ENCODE results near the gene TBCCD1.

Gene TBCCD1, protein sequence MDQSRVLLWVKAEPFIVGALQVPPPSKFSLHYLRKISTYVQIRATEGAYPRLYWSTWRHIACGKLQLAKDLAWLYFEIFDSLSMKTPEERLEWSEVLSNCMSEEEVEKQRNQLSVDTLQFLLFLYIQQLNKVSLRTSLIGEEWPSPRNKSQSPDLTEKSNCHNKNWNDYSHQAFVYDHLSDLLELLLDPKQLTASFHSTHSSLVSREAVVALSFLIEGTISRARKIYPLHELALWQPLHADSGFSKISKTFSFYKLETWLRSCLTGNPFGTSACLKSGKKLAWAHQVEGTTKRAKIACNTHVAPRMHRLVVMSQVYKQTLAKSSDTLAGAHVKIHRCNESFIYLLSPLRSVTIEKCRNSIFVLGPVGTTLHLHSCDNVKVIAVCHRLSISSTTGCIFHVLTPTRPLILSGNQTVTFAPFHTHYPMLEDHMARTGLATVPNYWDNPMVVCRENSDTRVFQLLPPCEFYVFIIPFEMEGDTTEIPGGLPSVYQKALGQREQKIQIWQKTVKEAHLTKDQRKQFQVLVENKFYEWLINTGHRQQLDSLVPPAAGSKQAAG

DNA sequence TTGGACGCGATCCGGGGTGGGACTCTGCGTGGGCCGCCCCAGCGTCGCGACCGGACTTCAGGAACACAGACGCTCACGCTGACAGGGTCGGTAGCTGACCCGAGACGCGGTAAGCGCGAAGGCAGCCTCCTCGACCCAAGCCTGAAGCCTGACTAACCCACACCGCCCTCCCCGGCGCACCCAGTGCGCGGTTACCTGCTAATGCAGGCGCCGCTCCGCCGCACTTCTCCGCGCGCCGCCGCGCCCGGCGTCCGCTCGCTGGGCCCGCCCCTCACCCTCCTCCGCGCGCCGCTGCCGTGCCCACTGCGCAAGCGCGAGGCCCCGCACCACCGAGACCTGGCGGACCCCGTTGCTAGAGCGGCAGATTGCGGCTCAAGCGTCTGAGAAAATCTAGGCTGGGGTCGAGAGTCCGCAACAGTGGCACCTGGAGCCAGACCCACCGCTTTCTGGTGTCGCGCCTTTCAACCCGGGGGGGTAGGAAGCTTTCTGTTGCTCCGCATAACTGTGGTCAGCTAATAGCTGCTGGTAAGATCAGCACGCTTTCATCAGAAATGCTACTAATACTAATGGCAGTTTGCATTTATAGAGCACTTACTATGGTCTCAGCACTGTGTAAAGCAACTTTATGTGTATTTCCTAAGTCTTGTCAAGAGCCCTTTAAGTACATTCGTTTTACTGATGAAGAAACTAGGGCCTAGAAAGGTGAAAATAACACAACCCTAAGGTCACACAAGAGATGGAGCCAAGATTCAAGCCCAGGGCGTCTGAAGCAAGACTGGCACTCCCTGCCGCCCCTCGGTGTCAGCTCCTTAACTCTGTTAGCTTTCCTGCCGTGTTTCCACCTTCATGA lies at the start of gene TBCCD1:
TBCCD1 (minus strand) TSS at position 268 of the 850 bp plus-strand sequence. CDS start 3,010 bp downstream, outside the sequence.
- Histone ChIP-seq H3K36me3 (ENCODE audit: insufficient read depth) (no peaks in the 10 kb centered on the region), H2AFZ (ENCODE audit: low read depth) (peak within 1 kb of the TSS; percentile 88), H3K79me2 (ENCODE audit: insufficient read depth, low read depth) (peaks cover 29% of the 10 kb centered on the region), H3K27me3 (ENCODE audit: insufficient read depth, low read depth) (no peaks in the 10 kb centered on the region), H3K9ac (peak within 1 kb of the TSS; percentile 74), H3K4me1 (ENCODE audit: low read depth, poor library complexity, severe bottlenecking) (peaks cover 30% of the 10 kb centered on the region), H3K4me2 (peak within 1 kb of the TSS; percentile 98), H4K20me1 (ENCODE audit: insufficient read depth) (no peaks in the 10 kb centered on the region), H3K4me3 (IDR thresholded peaks at IDR 0.05; ENCODE audit: insufficient read depth, low read depth, low read length) (peak within 1 kb of the TSS; percentile 63), H3K27ac (peak within 1 kb of the TSS; percentile 73)
- no peak for TF ChIP-seq CTCF (conservative IDR thresholded peaks at IDR 0.05; ENCODE audit: low read depth, low read length)

DNA sequence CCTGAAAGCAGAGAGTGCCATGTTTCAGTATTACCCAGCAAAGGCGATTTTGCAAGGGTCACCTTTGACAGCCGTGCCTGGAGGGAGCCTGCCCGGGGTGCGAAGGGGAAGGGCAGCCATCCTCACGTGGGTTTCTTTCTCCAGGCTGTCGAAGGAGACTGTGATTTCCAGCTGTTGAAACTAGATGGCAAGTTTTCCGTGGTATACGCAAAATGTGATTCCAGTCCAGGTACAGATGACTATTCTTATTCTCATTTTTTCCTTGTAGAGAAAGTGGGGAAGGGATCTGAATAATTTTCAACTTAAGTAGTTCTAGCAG lies 49.1 kb upstream of the TBCCD1 start:
- H3K4me1 ChIP-seq (ENCODE audit: low read depth, poor library complexity, severe bottlenecking): peaks cover 13% of the 10 kb centered on the region
- no peak for TF ChIP-seq CTCF (conservative IDR thresholded peaks at IDR 0.05; ENCODE audit: low read depth, low read length)
- peak overlapping the region; percentile 70; the same call in 1 of the 2 replicates for H2AFZ ChIP-seq (ENCODE audit: low read depth)
- H3K79me2 ChIP-seq (ENCODE audit: insufficient read depth, low read depth): no peaks in the 10 kb centered on the region
- H3K4me2 ChIP-seq: no peak overlapping the region
- H3K36me3 ChIP-seq (ENCODE audit: insufficient read depth): no peaks in the 10 kb centered on the region
- no peak overlapping the region for H3K27ac ChIP-seq
- H3K4me3 ChIP-seq (IDR thresholded peaks at IDR 0.05; ENCODE audit: insufficient read depth, low read depth, low read length): no peak overlapping the region
- no peak overlapping the region for H3K9ac ChIP-seq
- H3K27me3 ChIP-seq (ENCODE audit: insufficient read depth, low read depth): no peaks in the 10 kb centered on the region
- H4K20me1 ChIP-seq (ENCODE audit: insufficient read depth): no peaks in the 10 kb centered on the region

DNA sequence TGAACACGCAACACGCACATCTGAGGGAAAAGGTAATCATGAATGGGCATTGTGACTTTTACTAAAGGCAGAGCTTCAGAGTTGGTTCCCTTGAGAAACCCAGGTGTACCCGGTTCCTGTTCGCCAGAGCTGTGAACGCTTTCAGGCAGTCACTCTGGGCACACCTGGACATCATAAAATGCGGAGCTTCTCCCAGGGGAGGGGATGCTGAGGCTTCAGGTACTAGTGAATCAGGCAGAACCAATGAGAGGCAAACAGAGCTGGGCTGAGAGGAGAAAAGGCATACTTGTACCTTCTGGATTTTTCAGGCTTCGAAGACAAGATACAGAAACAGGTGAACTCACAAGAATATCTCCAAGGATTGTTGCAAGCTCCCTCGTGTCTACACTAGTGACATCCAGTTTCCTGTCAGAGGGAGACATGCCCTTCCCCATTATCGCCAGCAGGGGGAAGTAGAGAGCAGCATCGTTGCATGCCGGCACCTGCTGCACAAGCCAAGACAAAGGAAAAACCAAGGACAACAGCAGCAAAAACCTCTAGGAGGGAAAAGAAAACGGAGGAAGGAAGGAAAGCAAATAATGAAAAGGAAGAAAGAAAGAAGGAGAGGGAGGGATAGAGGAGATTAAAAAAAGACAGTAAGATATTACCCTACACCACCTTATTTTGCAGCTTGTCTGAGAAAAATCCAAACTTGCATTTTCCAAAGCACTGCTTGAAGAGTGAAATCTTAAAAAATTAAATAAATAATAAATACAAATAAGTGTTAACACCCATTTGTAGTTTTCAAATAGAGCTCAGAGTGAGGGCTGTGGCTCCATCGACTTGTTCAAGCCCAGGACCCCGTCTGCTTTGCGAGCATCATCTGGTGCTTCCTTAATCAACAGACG lies 47.7 kb upstream of the TBCCD1 start:
- no peaks in the 10 kb centered on the region for H3K79me2 ChIP-seq (ENCODE audit: insufficient read depth, low read depth)
- H4K20me1 ChIP-seq (ENCODE audit: insufficient read depth): no peaks in the 10 kb centered on the region
- H3K27me3 ChIP-seq (ENCODE audit: insufficient read depth, low read depth): no peaks in the 10 kb centered on the region
- no peak overlapping the region for H3K27ac ChIP-seq
- H3K36me3 ChIP-seq (ENCODE audit: insufficient read depth): no peaks in the 10 kb centered on the region
- peak; percentile 99 for TF ChIP-seq CTCF (conservative IDR thresholded peaks at IDR 0.05; ENCODE audit: low read depth, low read length)
- peak overlapping the region; percentile 65 for H2AFZ ChIP-seq (ENCODE audit: low read depth)
- no peak overlapping the region for H3K9ac ChIP-seq
- H3K4me2 ChIP-seq: peak overlapping the region; percentile 27; the same call in 1 of the 2 replicates
- H3K4me3 ChIP-seq (IDR thresholded peaks at IDR 0.05; ENCODE audit: insufficient read depth, low read depth, low read length): no peak overlapping the region
- H3K4me1 ChIP-seq (ENCODE audit: low read depth, poor library complexity, severe bottlenecking): peaks cover 13% of the 10 kb centered on the region

DNA sequence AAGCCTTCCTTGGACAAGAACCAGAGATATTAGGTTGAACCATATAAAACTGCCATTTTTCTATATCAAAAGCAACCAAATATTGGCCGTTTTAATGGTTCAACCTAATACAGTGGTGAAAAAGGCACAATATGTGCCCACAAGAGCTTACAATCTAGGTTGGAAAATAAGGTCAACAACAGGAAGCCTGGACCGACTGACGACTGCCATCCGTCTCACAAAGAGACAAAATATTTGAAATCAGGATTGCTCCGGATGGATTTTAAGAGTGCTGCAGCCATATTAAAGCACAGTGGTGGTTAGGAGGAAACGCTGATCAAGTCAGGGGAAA lies 47.1 kb upstream of the TBCCD1 start:
- Histone ChIP-seq H3K9ac (no peak overlapping the region), H3K79me2 (ENCODE audit: insufficient read depth, low read depth) (no peaks in the 10 kb centered on the region), H2AFZ (ENCODE audit: low read depth) (peak overlapping the region; percentile 65), H4K20me1 (ENCODE audit: insufficient read depth) (no peaks in the 10 kb centered on the region), H3K4me2 (peak overlapping the region; percentile 27; the same call in 1 of the 2 replicates), H3K36me3 (ENCODE audit: insufficient read depth) (no peaks in the 10 kb centered on the region), H3K27ac (no peak overlapping the region), H3K4me3 (IDR thresholded peaks at IDR 0.05; ENCODE audit: insufficient read depth, low read depth, low read length) (no peak overlapping the region), H3K4me1 (ENCODE audit: low read depth, poor library complexity, severe bottlenecking) (peaks cover 13% of the 10 kb centered on the region), H3K27me3 (ENCODE audit: insufficient read depth, low read depth) (no peaks in the 10 kb centered on the region)
- TF ChIP-seq CTCF (conservative IDR thresholded peaks at IDR 0.05; ENCODE audit: low read depth, low read length): no peak

All from KMS-11 (cell line).